GM15510 (cell line): ENCODE data around the gene AIM2.
A peak's percentile ranks its signal among the peaks of the same experiment; 100 is the strongest.

ENCODE experiments used
- POLR2A ChIP-seq: IDR thresholded peaks from 3 replicates; pipeline ENCODE4 v1.6.1; 2011; ENCODE audit warnings: borderline replicate concordance; ENCODE audit not compliant: insufficient read length; ENCODE audit errors: extremely low read depth

The AIM2 gene

GRCh38 chr1:159088546-159089183, 12.1 kb upstream of the AIM2 start:
- no peak for TF ChIP-seq POLR2A

GRCh38 chr1:159088050-159088449, 11.5 kb upstream of the AIM2 start:
- no peak for TF ChIP-seq POLR2A

DNA sequence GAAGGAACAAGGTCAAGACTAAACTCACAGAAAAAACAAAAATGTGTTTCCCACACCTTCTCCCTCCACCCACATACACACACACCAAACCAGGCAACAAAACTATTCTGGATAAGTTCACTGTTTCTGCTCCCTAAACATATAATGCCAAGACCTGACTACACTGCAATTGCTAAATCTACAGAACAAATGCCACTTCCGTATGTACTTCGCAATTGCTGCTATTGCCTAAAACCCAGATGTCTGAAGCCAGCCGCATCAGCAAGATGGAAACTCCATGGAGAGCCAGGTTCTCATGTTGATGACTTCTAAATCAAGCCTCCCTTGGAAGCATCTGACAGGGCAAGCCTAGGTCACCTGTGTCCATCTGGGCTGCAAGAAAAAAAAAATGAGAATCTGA, 8.3 kb upstream of the AIM2 start:
- no peak for TF ChIP-seq POLR2A

GRCh38 chr1:159084152-159084551, 7.6 kb upstream of the AIM2 start:
- TF ChIP-seq POLR2A, result no peak

DNA sequence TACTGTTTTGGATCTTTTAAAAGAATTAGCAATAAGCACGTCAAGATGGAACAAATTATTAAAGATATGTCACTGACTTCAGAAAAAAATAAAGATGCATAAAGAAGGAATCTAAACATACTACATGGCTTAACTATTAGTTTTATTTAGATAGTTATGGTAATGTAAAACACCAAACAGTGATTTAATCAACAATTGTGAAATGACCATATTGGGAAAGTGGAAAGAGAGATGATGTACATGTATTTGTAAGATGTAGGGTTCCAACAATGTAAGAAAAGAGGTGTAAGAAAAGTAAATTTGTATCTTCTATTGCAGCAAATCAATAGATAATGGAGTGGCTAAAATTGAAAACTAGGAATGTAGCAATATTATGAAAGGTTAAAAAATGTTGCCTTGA, 6.4 kb upstream of the AIM2 start:
- no peak for TF ChIP-seq POLR2A

GRCh38 chr1:159081626-159082025, 5.1 kb upstream of the AIM2 start:
- no peak for TF ChIP-seq POLR2A

DNA sequence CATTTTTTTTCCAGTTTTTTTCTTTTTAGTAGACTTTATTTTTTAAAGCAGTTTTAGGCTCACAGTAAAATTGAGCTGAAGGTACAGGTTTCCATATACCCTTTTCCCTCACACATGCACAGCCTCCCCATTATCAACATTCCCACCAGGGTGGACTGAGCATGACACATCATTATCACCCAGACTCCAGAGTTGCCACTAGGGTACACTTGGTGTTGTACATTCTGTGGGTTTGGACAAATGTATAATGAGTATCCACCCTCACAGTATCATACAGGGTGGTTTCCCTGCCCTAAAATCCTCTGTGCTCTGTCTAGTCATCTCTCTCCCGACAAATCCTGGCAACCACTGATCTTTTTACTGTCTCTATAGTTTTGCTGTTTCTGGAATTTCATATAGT, 3.0 kb upstream of the AIM2 start:
- no peak for TF ChIP-seq POLR2A

DNA sequence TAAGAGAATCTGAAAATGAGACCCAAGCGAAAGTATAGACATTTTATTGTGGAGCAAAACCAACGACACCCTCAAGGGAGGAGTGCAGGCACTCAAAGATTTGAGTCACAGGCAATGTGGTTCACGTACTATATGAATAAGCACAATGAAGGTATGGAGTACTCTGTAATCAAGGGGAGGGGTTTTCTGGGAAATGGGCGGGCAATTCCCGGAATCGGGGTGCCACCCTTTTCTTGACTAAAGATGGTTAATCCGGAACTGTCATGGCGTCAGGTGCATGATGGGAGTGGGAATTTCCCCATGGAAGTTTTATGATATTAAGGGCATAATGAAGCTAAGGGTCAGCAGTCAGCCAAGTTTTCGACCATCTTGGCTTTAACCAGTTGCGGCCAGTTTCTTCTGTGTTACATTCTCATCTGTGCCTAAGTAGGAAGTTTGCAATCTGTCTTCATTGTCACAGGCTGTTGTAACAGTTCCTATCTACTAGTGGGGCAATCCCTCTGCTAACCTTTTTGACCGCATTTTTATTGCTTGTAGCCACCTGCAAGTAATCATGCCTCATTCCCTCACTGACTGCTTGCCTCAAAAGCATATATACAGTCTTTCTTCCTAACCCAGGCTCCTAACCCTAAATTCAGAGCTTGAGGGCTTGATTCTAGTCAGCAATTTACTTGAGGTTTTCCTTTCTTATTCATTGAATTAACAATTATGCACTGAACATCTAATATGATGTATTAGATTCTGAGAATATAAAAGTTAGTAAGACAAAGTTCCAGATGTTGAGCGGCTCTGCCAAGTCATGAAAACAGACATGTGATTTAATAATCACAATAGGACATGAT, 775 bp upstream of the AIM2 start:
- TF ChIP-seq POLR2A, result peak; percentile 40

- no peak for TF ChIP-seq POLR2A
Observed at GRCh38 chr1:159071970-159072582, 4.5 kb downstream of the AIM2 start.

DNA sequence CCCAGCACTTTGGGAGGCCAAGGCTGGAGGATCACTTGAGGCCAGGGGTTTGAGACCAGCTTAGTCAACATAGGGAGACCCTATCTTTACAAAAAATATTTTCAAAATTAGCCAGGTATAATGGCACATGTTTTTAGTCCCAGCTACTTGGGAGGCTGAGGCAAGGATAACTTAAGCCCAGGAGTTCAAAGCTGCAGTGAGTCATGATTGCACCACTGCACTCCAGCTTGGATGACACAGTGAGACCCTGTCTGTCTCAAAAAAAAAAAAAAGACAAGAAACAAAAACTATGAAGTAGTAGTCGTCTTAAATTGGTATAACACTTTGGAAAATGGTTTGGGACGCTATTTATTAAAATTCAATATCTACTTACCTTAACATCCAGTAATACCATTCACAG, 7.7 kb downstream of the AIM2 start:
- TF ChIP-seq POLR2A, result no peak

DNA sequence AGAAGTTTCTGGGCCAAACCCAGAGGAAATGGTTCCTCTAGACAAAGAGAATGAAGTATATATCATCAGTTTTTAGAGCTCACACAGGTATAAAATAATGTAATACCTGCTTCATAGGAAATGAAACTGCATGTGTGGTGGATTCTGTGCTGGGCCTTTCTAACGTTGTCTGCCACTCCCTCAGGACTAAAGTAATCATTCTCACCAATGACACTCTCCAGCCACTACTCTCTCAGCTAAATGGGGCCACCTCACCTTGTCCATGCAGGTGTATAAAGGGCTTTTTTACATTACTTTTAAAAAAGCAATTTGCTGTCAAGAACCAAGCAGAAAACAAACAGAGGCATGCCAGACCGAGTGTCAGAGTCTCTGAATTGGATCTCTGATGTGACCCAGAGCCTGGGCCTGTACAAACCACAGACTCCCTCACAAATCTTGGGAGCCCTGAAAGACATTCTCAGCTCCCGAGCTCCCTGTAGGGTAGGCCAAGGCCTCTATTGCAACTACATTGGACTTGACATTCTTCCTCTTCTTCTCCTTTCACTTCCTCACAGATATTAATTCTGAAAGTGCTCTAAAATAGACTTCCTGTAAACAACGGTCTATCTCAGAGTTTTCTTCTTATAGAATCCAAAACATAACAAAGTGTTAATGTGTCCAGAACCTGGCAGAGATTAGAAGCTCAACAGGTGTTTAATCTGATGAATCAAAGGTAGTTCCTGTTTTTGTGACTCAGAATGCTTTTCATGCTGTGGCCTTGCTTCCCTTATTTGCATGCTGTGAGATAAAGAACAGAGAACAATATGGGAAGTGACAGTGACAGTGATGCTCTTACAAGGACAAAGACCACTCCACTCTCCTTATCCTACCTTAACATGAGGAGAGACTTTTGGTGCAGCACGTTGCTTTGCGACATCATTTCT, 8.6 kb downstream of the AIM2 start:
- no peak for TF ChIP-seq POLR2A

- TF ChIP-seq POLR2A, result no peak
Observed at GRCh38 chr1:159066108-159066507, 10.5 kb downstream of the AIM2 start.

DNA sequence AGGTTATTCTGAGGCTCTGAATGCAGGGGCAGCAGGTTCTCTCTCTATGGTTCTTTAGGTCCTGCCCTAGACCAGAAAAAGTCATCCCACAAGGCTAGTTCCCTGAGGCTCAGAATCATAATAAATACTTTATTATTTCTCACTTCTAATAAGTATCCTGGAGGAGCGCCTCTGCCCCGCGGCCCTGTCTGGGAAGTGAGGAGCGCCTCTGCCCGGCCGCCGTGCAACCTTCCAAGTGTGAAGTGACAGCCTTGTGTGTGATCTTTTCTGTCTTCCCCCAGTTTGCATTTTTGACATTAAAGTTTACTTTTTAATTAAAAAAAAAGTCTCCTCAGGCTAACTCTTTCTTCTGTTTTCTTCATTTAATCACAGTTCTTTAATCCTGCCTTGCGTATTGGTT, 11.5 kb downstream of the AIM2 start:
- no peak for TF ChIP-seq POLR2A

DNA sequence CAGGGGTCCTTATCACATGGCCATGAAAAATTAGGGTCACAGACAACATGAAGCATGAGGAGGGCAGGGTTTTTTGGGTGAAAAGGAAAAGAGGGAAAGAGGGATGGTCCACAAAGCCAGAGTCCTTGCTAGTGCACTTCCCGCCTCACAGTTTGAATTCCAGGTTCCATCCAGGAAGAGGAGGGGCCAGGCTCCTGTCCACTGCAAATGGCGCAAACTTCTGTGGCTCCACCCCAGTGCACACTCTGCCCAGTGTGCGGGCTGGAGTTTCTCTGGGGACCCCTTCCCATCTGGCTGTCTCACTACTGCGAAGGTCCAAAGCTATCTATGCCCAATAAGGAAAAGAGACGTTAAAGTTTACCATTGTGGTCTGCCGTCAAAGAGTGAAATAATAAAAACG, 17.8 kb downstream of the AIM2 start:
- no peak for TF ChIP-seq POLR2A

DNA sequence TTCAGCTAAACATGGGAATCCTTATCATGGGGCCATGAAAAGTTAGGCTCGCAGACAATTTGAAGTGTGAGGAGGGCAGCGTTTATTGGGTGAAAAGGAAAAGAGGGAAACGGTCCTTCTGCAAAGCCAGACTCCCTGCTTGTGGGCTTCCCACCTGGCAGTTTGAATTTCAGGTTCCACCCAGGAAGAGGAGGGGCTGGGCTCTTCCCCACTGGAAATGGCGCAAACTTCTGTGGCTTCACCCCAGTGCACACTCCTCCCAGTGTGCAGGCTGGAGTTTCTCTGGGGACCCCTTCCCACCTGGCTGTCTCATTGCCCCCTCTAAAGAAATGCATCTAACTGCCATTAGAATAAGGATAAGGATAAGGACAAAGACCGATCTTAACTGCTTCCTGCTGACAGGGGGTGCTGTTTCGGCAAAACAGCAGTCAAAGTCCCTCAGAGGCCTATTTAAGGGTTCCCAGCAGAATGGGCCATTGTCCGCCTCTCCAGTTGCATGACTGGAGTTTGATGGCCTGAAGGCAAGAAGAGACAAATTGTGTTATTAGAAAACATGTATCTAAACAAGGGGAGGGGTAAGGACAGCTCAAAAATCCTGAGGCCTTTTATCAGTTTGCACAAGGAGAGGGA, 20.4 kb downstream of the AIM2 start:
- no peak for TF ChIP-seq POLR2A

DNA sequence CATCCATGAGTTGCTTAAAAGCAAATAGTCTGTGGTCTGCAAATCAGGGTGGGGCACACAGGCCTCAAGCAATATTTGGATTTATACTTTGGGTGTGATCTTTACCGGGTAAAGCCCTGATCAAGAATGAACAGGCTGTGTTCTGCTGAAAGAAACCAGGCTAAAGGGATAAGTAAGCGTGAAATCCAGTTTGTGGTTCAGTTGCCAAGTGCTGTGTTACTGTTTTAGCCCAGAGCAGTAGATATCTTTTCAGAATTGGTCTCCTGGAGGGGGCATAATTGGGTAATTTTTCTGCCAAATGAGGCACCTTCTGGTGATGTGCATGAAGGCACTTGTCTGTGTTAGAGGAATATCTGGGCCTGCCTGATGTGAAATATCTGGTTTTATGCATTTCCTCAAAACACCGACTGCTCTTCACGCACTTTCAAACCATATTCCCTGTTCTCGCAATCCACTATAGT, 21.4 kb downstream of the AIM2 start:
- peak; percentile 17 for TF ChIP-seq POLR2A
